ENCODE measurements around the gene MEF2C. TPM values are rescaled to one million over a fixed set of nuclear protein-coding genes. Genes with fewer than 3 reads are reported as not detected.

MEF2C gene
- polyA plus RNA-seq, 4 donors: 0.89 to 11.5 (median 5.9) TPM

- H3K9me3 ChIP-seq (ENCODE audit: control insufficient read depth in 2 of 2, insufficient read depth in 1 of 2, low read depth in 1 of 2, low read length in 1 of 2): no peaks in the 10 kb centered on the region
- peaks cover 0 to 3% (median 2%) of the 10 kb centered on the region in 3 donors for H3K27me3 ChIP-seq (ENCODE audit: control insufficient read depth in 3 of 3, insufficient read depth in 3 of 3, low read length in 3 of 3)
- no peak overlapping the region for H3K4me3 ChIP-seq (ENCODE audit: low read depth in 1 of 3, low read length in 3 of 3)
- 72 to 82% (median 80%) methylated on average over 2 of the region's 2 CpGs for WGBS, 3 donors
- H3K27ac ChIP-seq (ENCODE audit: low read depth in 1 of 3, low read length in 2 of 3): no peak overlapping the region
- H3K36me3 ChIP-seq (ENCODE audit: control insufficient read depth in 3 of 3, insufficient read depth in 2 of 3, low read depth in 1 of 3, low read length in 3 of 3): no peaks in the 10 kb centered on the region
- no peak for FAIRE-seq
- no peak for DNase-seq
- H3K4me1 ChIP-seq (ENCODE audit: control insufficient read depth in 3 of 3, insufficient read depth in 2 of 3, low read depth in 1 of 3, low read length in 2 of 3): no peaks in the 10 kb centered on the region
These were observed 174.1 kb downstream of the MEF2C start for GRCh38 chr5:88708682-88709398.

- 76 to 97% (median 88%) methylated on average over 1 of the region's 1 CpG for WGBS, 3 donors
- FAIRE-seq: no peak
These were observed 175.0 kb downstream of the MEF2C start for GRCh38 chr5:88708021-88708420.

GRCh38 chr5:88707216-88707965 is 175.6 kb downstream of the MEF2C start:
- Histone ChIP-seq H3K9me3 (ENCODE audit: control insufficient read depth in 2 of 2, insufficient read depth in 1 of 2, low read depth in 1 of 2, low read length in 1 of 2) (no peaks in the 10 kb centered on the region), H3K36me3 (ENCODE audit: control insufficient read depth in 3 of 3, insufficient read depth in 2 of 3, low read depth in 1 of 3, low read length in 3 of 3) (no peaks in the 10 kb centered on the region), H3K27ac (ENCODE audit: low read depth in 1 of 3, low read length in 2 of 3) (no peak overlapping the region), H3K27me3 (ENCODE audit: control insufficient read depth in 3 of 3, insufficient read depth in 3 of 3, low read length in 3 of 3) (peaks cover 0 to 3% (median 2%) of the 10 kb centered on the region in 3 donors), H3K4me3 (ENCODE audit: low read depth in 1 of 3, low read length in 3 of 3) (no peak overlapping the region), H3K4me1 (ENCODE audit: control insufficient read depth in 3 of 3, insufficient read depth in 2 of 3, low read depth in 1 of 3, low read length in 2 of 3) (no peaks in the 10 kb centered on the region)
- no peak for DNase-seq
- no peak for FAIRE-seq
- WGBS, 3 donors: 58 to 89% (median 66%) methylated on average over 4 of the region's 4 CpGs

More at GRCh38 chr5:88708021-88708420, 175.0 kb downstream of the MEF2C start:
- H3K36me3 ChIP-seq (ENCODE audit: control insufficient read depth in 3 of 3, insufficient read depth in 2 of 3, low read depth in 1 of 3, low read length in 3 of 3): no peaks in the 10 kb centered on the region
- H3K27ac ChIP-seq (ENCODE audit: low read depth in 1 of 3, low read length in 2 of 3): no peak overlapping the region
- no peak for DNase-seq
- H3K27me3 ChIP-seq (ENCODE audit: control insufficient read depth in 3 of 3, insufficient read depth in 3 of 3, low read length in 3 of 3): peaks cover 0 to 3% (median 2%) of the 10 kb centered on the region in 3 donors
- no peak overlapping the region for H3K4me3 ChIP-seq (ENCODE audit: low read depth in 1 of 3, low read length in 3 of 3)
- no peaks in the 10 kb centered on the region for H3K9me3 ChIP-seq (ENCODE audit: control insufficient read depth in 2 of 2, insufficient read depth in 1 of 2, low read depth in 1 of 2, low read length in 1 of 2)
- H3K4me1 ChIP-seq (ENCODE audit: control insufficient read depth in 3 of 3, insufficient read depth in 2 of 3, low read depth in 1 of 3, low read length in 2 of 3): no peaks in the 10 kb centered on the region

- no peaks in the 10 kb centered on the region for H3K36me3 ChIP-seq (ENCODE audit: control insufficient read depth in 3 of 3, insufficient read depth in 2 of 3, low read depth in 1 of 3, low read length in 3 of 3)
These were observed 180.7 kb downstream of the MEF2C start for GRCh38 chr5:88702332-88702731.

GRCh38 chr5:88700121-88700520 is 182.9 kb downstream of the MEF2C start:
- DNase-seq (no peak), FAIRE-seq (no peak)
- Histone ChIP-seq H3K4me1 (ENCODE audit: control insufficient read depth in 3 of 3, insufficient read depth in 2 of 3, low read depth in 1 of 3, low read length in 2 of 3) (no peaks in the 10 kb centered on the region), H3K27me3 (ENCODE audit: control insufficient read depth in 3 of 3, insufficient read depth in 3 of 3, low read length in 3 of 3) (peaks cover 0 to 27% (median 3%) of the 10 kb centered on the region in 3 donors), H3K36me3 (ENCODE audit: control insufficient read depth in 3 of 3, insufficient read depth in 2 of 3, low read depth in 1 of 3, low read length in 3 of 3) (no peaks in the 10 kb centered on the region), H3K27ac (ENCODE audit: low read depth in 1 of 3, low read length in 2 of 3) (no peak overlapping the region), H3K9me3 (ENCODE audit: control insufficient read depth in 2 of 2, insufficient read depth in 1 of 2, low read depth in 1 of 2, low read length in 1 of 2) (no peaks in the 10 kb centered on the region), H3K4me3 (ENCODE audit: low read depth in 1 of 3, low read length in 3 of 3) (no peak overlapping the region)

More at GRCh38 chr5:88702332-88702731, 180.7 kb downstream of the MEF2C start:
- H3K27ac ChIP-seq (ENCODE audit: low read depth in 1 of 3, low read length in 2 of 3): no peak overlapping the region
- H3K27me3 ChIP-seq (ENCODE audit: control insufficient read depth in 3 of 3, insufficient read depth in 3 of 3, low read length in 3 of 3): peaks cover 0 to 17% (median 0%) of the 10 kb centered on the region in 3 donors
- DNase-seq (no peak), FAIRE-seq (no peak)
- no peak overlapping the region for H3K4me3 ChIP-seq (ENCODE audit: low read depth in 1 of 3, low read length in 3 of 3)
- WGBS, 3 donors: 53 to 70% (median 54%) methylated on average over 4 of the region's 4 CpGs
- H3K9me3 ChIP-seq (ENCODE audit: control insufficient read depth in 2 of 2, insufficient read depth in 1 of 2, low read depth in 1 of 2, low read length in 1 of 2): no peaks in the 10 kb centered on the region
- H3K4me1 ChIP-seq (ENCODE audit: control insufficient read depth in 3 of 3, insufficient read depth in 2 of 3, low read depth in 1 of 3, low read length in 2 of 3): no peaks in the 10 kb centered on the region

GRCh38 chr5:88698290-88698689 is 184.7 kb downstream of the MEF2C start:
- Histone ChIP-seq H3K27ac (ENCODE audit: low read depth in 1 of 3, low read length in 2 of 3) (no peak overlapping the region), H3K27me3 (ENCODE audit: control insufficient read depth in 3 of 3, insufficient read depth in 3 of 3, low read length in 3 of 3) (peaks cover 5 to 46% (median 16%) of the 10 kb centered on the region in 3 donors), H3K4me3 (ENCODE audit: low read depth in 1 of 3, low read length in 3 of 3) (no peak overlapping the region), H3K9me3 (ENCODE audit: control insufficient read depth in 2 of 2, insufficient read depth in 1 of 2, low read depth in 1 of 2, low read length in 1 of 2) (no peaks in the 10 kb centered on the region), H3K36me3 (ENCODE audit: control insufficient read depth in 3 of 3, insufficient read depth in 2 of 3, low read depth in 1 of 3, low read length in 3 of 3) (no peaks in the 10 kb centered on the region), H3K4me1 (ENCODE audit: control insufficient read depth in 3 of 3, insufficient read depth in 2 of 3, low read depth in 1 of 3, low read length in 2 of 3) (no peaks in the 10 kb centered on the region)
- DNase-seq: no peak
- 50 to 71% (median 53%) methylated on average over 1 of the region's 1 CpG for WGBS, 3 donors
- no peak for FAIRE-seq

GRCh38 chr5:88696466-88696865 is 186.5 kb downstream of the MEF2C start:
- H3K4me3 ChIP-seq (ENCODE audit: low read depth in 1 of 3, low read length in 3 of 3): no peak overlapping the region
- DNase-seq (no peak), FAIRE-seq (no peak)
- H3K9me3 ChIP-seq (ENCODE audit: control insufficient read depth in 2 of 2, insufficient read depth in 1 of 2, low read depth in 1 of 2, low read length in 1 of 2): no peaks in the 10 kb centered on the region
- H3K4me1 ChIP-seq (ENCODE audit: control insufficient read depth in 3 of 3, insufficient read depth in 2 of 3, low read depth in 1 of 3, low read length in 2 of 3): no peaks in the 10 kb centered on the region
- H3K27ac ChIP-seq (ENCODE audit: low read depth in 1 of 3, low read length in 2 of 3): no peak overlapping the region
- H3K27me3 ChIP-seq (ENCODE audit: control insufficient read depth in 3 of 3, insufficient read depth in 3 of 3, low read length in 3 of 3): peaks cover 8 to 64% (median 30%) of the 10 kb centered on the region in 3 donors
- no peaks in the 10 kb centered on the region for H3K36me3 ChIP-seq (ENCODE audit: control insufficient read depth in 3 of 3, insufficient read depth in 2 of 3, low read depth in 1 of 3, low read length in 3 of 3)

GRCh38 chr5:88695931-88696330 is 187.1 kb downstream of the MEF2C start:
- FAIRE-seq (no peak), DNase-seq (no peak)
- no peak overlapping the region for H3K4me3 ChIP-seq (ENCODE audit: low read depth in 1 of 3, low read length in 3 of 3)
- no peaks in the 10 kb centered on the region for H3K36me3 ChIP-seq (ENCODE audit: control insufficient read depth in 3 of 3, insufficient read depth in 2 of 3, low read depth in 1 of 3, low read length in 3 of 3)
- H3K9me3 ChIP-seq (ENCODE audit: control insufficient read depth in 2 of 2, insufficient read depth in 1 of 2, low read depth in 1 of 2, low read length in 1 of 2): no peaks in the 10 kb centered on the region
- peaks cover 8 to 67% (median 30%) of the 10 kb centered on the region in 3 donors for H3K27me3 ChIP-seq (ENCODE audit: control insufficient read depth in 3 of 3, insufficient read depth in 3 of 3, low read length in 3 of 3)
- H3K27ac ChIP-seq (ENCODE audit: low read depth in 1 of 3, low read length in 2 of 3): no peak overlapping the region
- peaks cover 0 to 3% (median 0%) of the 10 kb centered on the region in 3 donors for H3K4me1 ChIP-seq (ENCODE audit: control insufficient read depth in 3 of 3, insufficient read depth in 2 of 3, low read depth in 1 of 3, low read length in 2 of 3)
- WGBS, 3 donors: 13 to 18% (median 16%) methylated on average over 3 of the region's 3 CpGs
